Transverse colon (tissue), 3 donors: Measurements from ENCODE around the gene SGIP1.

ENCODE experiments used
- POLR2A ChIP-seq: fragments of 450-650 bp; IDR thresholded peaks from one replicate; pipeline ENCODE4 v1.6.1; 2016; ENCODE audit warnings: antibody characterized with exemption, mild to moderate bottlenecking, moderate library complexity
- TF ChIP-seq, protein P1 (sequence below), 5 experiments: fragments of 200-600 bp in 3 of 5; fragments of 450-650 bp in 2 of 5; sonication (generic) in 3 of 5; IDR thresholded peaks; 1 replicate in 2 of 5; 2 replicates in 3 of 5; pipeline ENCODE4 v1.5.1; 2016 to 2017; ENCODE audit warnings: antibody characterized with exemption in 5 of 5, inconsistent platforms in 3 of 5, mild to moderate bottlenecking in 2 of 5, moderate library complexity in 1 of 5

- TF ChIP-seq, protein P1, sequence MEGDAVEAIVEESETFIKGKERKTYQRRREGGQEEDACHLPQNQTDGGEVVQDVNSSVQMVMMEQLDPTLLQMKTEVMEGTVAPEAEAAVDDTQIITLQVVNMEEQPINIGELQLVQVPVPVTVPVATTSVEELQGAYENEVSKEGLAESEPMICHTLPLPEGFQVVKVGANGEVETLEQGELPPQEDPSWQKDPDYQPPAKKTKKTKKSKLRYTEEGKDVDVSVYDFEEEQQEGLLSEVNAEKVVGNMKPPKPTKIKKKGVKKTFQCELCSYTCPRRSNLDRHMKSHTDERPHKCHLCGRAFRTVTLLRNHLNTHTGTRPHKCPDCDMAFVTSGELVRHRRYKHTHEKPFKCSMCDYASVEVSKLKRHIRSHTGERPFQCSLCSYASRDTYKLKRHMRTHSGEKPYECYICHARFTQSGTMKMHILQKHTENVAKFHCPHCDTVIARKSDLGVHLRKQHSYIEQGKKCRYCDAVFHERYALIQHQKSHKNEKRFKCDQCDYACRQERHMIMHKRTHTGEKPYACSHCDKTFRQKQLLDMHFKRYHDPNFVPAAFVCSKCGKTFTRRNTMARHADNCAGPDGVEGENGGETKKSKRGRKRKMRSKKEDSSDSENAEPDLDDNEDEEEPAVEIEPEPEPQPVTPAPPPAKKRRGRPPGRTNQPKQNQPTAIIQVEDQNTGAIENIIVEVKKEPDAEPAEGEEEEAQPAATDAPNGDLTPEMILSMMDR (IDR thresholded peaks at IDR 0.05), result no peak
- no peak for TF ChIP-seq POLR2A
Observed at GRCh38 chr1:66770694-66771093, 236.7 kb downstream of the SGIP1 start.
